ENCODE results near the gene DENND1A. TPM values are rescaled to one million over a fixed set of nuclear protein-coding genes. Genes with fewer than 3 reads are reported as not detected.
A peak's percentile ranks its signal among the peaks of the same experiment; 100 is the strongest.

The DENND1A gene
- total and polyA plus RNA-seq, 11 donors: 9.8 to 24.0 (median 14.7) TPM

DNA sequence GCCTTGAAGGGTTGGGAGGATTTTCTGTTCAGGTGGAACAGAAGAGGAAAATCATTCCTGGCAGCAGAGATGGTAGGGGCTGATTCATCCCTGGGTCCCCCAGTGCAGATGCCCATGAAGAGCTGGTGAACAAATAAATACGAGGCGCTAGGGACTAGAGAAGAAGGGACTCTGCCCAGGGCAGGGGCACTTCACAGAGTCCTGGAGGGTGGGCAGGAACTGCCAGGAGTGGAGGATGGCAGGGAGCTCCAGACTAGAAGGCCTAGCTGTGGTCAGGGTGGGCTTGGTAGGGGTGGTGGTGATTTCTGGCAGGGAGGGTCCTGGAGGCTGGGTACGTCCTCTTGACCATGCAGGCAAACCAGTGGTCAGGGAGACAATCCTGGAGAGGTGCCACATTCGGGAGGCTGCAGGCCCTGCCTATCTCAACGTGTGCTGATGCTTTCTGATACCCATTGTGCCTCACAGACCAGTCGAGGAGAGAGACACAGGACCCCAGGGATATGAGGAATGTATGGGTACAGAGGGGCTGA is 504.0 kb downstream of the DENND1A start:
- WGBS, 4 donors: 84 to 91% (median 87%) methylated on average over 6 of the region's 6 CpGs
- Histone ChIP-seq H3K4me3 (no peak overlapping the region), H3K9me3 (peaks cover 0 to 21% (median 0%) of the 10 kb centered on the region in 12 donors), H3K4me1 (no peaks in the 10 kb centered on the region), H3K27ac (no peak overlapping the region), H3K27me3 (no peaks in the 10 kb centered on the region), H3K36me3 (peaks cover 0 to 15% (median 0%) of the 10 kb centered on the region in 9 donors)
- DNase-seq (no peak), ATAC-seq (no peak)
- TF ChIP-seq, protein P1, sequence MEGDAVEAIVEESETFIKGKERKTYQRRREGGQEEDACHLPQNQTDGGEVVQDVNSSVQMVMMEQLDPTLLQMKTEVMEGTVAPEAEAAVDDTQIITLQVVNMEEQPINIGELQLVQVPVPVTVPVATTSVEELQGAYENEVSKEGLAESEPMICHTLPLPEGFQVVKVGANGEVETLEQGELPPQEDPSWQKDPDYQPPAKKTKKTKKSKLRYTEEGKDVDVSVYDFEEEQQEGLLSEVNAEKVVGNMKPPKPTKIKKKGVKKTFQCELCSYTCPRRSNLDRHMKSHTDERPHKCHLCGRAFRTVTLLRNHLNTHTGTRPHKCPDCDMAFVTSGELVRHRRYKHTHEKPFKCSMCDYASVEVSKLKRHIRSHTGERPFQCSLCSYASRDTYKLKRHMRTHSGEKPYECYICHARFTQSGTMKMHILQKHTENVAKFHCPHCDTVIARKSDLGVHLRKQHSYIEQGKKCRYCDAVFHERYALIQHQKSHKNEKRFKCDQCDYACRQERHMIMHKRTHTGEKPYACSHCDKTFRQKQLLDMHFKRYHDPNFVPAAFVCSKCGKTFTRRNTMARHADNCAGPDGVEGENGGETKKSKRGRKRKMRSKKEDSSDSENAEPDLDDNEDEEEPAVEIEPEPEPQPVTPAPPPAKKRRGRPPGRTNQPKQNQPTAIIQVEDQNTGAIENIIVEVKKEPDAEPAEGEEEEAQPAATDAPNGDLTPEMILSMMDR (IDR thresholded peaks at IDR 0.05): no peak
- TF ChIP-seq POLR2A (IDR thresholded peaks at IDR 0.05): no peak
- intact Hi-C loops (cut with DNase I): no loop called here

DNA sequence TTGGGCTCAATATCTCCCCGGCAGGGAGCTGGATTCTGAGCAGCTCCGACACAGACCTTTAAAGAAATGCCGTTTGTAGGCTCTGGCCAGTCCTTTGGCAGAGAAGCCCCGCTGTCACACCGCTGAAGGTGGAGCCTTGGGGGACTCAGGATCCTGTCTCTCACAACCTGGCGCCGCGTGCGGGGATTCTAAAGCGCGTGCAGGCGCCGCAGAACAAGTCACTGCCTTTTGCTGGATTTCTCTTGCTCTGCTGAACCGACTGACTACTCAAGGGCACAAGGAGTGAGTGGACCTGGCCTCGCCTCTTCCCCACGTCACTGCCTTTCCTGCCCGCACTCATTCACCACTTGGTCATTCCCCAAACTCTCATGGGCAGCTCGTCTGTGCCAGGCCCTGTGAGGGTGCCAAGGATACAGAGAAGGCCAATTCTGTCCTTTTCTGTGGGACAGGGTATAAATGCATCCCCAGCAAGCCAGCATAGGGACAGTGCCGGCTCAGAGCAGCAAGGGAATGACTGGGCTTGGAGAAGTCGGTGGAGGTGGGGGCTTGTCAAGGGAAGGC is 504.6 kb downstream of the DENND1A start:
- no peaks in the 10 kb centered on the region for H3K27me3 ChIP-seq
- TF ChIP-seq, protein P1 (IDR thresholded peaks at IDR 0.05): no peak
- no peak for TF ChIP-seq POLR2A (IDR thresholded peaks at IDR 0.05)
- peak in 1 of 4 donors; percentile 24 for ATAC-seq
- WGBS, 4 donors: 87 to 89% (median 88%) methylated on average over 20 of the region's 20 CpGs
- intact Hi-C loops (cut with DNase I): no loop called here
- DNase-seq: no peak
- peaks cover 0 to 19% (median 0%) of the 10 kb centered on the region in 9 donors for H3K36me3 ChIP-seq
- no peak overlapping the region for H3K4me3 ChIP-seq
- H3K27ac ChIP-seq: peak overlapping the region in 1 of 12 donors; percentile 43
- H3K9me3 ChIP-seq: peaks cover 0 to 16% (median 0%) of the 10 kb centered on the region in 12 donors
- H3K4me1 ChIP-seq: no peaks in the 10 kb centered on the region

DNA sequence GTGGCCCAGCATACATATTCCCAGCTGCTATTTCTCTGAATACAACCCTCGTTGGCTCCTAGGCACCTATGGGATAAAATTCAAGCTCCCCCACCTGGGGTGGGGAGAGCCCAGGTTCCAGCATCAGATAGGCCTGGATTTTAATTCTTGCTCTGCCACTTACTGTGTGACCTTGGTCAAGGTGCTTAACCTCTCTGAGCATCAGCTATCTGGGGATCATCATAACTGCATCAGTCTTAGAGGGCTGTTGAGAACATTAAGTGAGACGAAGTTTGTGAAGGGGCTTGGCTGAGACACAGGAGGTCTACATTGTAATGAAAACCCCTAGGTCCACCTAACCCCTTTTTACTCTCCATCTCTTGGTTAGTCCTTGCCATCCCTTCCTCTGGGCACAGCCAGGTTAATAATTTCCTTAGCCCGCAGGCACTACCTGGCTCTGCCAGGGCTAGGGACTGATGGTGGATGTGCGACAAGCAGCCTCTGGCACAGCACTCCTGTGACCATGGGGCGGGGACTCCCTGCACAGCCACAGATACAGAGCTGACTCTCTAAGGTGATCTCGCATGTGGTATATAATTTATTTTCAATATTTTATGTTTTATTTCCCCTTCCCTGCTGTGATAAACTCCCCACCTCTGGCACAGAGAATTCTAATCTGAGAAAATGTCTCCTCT is 505.2 kb downstream of the DENND1A start:
- DNase-seq (no peak), ATAC-seq (no peak)
- Histone ChIP-seq H3K27me3 (no peaks in the 10 kb centered on the region), H3K27ac (peak overlapping the region in 5 of 12 donors; percentile 9 to 43 (median 29)), H3K4me1 (no peaks in the 10 kb centered on the region), H3K4me3 (no peak overlapping the region), H3K9me3 (peaks cover 0 to 11% (median 0%) of the 10 kb centered on the region in 12 donors), H3K36me3 (peaks cover 0 to 25% (median 3%) of the 10 kb centered on the region in 9 donors)
- TF ChIP-seq, protein P1 (IDR thresholded peaks at IDR 0.05): no peak
- TF ChIP-seq POLR2A (IDR thresholded peaks at IDR 0.05): no peak
- intact Hi-C loops (cut with DNase I): no loop called here
- WGBS, 4 donors: 93 to 99% (median 95%) methylated on average over 6 of the region's 6 CpGs

DNA sequence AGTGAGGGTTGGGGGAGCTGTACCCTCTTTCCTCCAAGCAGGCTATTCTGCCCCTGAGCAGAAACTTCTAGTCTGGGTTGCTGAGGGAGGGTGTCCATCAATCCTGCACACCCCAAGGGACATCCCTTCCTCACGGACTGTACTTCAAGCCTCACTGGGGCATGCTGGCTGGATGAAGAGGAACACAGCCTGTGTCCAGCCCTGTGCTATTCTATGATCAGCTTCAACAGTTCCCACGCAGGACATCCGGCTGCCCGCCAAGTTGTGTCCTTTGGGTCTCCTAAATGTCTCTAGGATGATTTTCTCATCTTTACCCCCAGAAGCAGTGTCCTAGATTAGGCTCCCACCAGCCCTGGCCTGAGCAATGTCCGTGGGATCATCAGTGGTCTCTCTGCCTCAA is 505.8 kb downstream of the DENND1A start:
- 86 to 89% (median 87%) methylated on average over 5 of the region's 5 CpGs for WGBS, 4 donors
- intact Hi-C loops (cut with DNase I): no loop called here

More for the DNA sequence above, 505.8 kb downstream of the DENND1A start:
- H3K4me3 ChIP-seq: no peak overlapping the region
- no peaks in the 10 kb centered on the region for H3K27me3 ChIP-seq
- ATAC-seq: peak; percentile 33 to 59 (median 50)
- peak overlapping the region in 4 of 12 donors; percentile 9 to 43 (median 25) for H3K27ac ChIP-seq
- peaks cover 0 to 25% (median 9%) of the 10 kb centered on the region in 9 donors for H3K36me3 ChIP-seq
- H3K4me1 ChIP-seq: no peaks in the 10 kb centered on the region
- peaks cover 0 to 5% (median 0%) of the 10 kb centered on the region in 12 donors for H3K9me3 ChIP-seq
- peak in 4 of 5 donors; percentile 32 to 76 (median 40) for DNase-seq
- TF ChIP-seq, protein P1 (IDR thresholded peaks at IDR 0.05): no peak
- no peak for TF ChIP-seq POLR2A (IDR thresholded peaks at IDR 0.05)

All from heart left ventricle (tissue), 16 donors.